SKM-1 treated with dmso at 0.1 percent for 144 hours (cell line): ENCODE data around the gene KRABD2.
"Not testable (repeated sequence)": the region's sequence is repeated elsewhere in the genome, so short reads cannot be mapped to it uniquely, and the experiment has no call there.

Experiments used
- DNase-seq: peaks from one replicate; lab custom pipeline; 2025; ENCODE audit not compliant: unreplicated experiment; lab: John Stamatoyannopoulos, UW

KRABD2 gene

GRCh38 chr17:8393470-8394231 is 17.1 kb upstream of the KRABD2 start:
- DNase-seq, result no peak

DNA sequence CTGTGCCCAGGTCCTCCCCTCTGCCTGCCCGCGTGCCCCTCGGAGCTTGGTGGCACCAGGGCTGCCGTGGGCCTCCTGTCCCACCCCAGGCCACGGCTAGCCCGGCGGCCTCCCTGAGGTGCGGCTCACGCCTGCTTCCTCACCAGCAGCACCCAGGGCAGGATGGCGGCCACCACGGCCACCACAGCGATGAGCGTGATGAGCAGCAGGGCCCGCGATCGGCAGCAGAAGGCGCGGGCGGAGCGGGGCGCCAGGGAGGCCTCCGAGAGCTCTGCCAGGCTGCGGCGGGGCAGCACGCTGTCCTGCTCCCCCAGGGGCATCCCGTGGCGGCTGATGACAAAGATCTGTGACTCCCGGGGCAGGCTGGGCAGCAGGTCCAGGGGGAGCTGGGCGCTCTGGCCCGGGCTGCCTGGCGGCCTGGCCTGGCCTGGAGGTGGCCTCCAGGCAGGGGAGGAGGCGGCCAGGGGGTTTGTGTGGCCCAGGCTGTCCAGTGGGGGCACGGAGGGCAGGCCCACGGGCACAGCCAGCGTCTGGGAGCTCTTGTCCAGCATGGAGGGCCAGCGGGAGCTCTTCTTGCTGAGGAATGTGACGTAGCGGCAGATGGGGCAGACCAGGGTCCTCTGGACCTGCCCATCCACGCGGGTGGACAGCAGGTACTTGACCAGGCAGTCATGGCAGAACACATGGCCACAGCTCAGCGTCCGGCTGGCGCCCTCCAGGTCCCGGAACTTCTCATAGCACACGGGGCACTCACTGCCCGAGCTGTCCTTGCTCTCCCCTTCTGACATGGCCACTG is 16.4 kb upstream of the KRABD2 start:
- no peak for DNase-seq

- DNase-seq, result no peak
Measured at GRCh38 chr17:8392274-8392673, 15.8 kb upstream of the KRABD2 start.

DNA sequence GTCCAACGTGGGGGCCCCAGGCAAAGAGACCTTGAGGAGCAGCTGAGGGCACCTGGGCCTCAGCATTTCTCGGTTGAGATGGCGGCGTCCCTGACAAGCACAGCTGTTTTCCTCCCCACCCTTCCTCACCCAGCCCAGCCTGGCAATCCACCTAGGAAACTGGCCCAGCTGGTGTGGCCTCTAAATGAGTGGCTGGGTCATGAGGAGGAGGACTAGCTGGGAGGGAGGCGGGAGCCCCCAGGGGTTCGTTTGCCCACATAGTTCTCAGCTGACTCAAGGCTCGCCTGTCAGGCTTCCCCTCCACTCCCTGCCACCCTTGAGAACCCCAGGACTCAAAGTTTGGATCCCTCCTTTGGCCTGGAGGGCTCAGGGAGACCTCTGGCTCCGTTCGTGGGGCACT is 15.2 kb upstream of the KRABD2 start:
- DNase-seq, result no peak

GRCh38 chr17:8387914-8388651 is 11.6 kb upstream of the KRABD2 start:
- no peak for DNase-seq

GRCh38 chr17:8386841-8387240 is 10.3 kb upstream of the KRABD2 start:
- DNase-seq, result no peak

DNA sequence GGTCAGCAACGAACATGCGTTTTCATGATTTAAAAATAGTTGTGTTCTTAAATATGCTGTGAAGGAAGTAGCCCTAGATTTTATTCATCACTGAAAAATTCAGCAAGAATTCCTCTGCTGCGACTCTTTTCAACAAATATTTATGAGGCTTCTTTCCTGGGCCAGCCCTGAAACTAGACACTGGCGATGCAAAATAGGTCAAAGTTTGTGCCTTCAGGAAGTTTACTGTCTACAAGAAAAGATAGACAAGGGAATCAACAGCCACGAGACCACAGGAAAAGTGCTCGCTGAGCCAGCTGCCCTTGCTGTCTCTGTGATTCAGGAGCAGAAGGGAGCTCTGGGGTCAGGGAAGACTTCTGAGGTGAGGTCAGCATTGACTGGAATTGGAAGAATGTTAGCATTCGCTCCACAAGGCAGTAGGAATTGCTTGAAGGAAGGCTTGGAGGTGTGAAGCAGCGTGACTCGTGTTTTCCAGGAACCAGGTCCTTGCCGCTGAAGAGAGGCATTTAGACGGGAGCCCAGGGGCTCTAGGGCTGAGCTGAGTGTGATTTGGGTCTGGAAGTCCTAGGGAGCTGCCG is 8.4 kb upstream of the KRABD2 start:
- DNase-seq, result no peak

DNA sequence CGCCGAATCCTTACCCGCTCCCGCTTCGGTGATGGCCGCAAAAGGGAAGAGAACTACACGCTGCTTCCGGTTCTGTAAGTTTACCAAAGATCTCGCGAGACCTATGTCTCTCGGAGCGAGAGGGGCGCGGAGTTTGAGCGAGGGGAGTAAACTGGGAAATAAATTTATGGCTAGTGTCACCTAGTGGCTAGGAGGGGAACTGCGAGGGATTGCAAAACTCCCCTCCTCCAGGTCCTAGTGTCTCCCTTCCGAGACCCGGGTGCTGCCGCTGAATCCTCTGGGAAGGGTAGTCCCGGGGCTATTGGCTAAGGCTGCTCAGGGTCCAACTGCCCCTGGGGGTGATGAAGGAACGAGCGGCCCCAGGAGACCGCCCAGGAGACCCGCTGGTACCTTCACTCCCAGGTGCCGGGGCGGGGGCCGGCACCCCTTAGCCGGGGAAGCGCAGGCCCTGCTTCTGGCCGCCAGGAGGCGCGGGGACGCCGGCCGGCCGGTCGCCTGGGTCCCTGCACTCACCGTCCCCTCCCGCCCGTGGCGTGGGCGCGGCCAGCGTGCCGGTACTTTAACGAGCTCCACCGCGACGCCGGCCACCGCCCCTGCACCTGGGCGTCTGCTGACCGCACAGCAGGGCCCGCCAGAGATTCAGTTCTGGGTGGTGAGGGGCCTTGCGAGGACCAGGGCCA is 6.8 kb upstream of the KRABD2 start, which contains the start of gene RPL26:
TSS of gene RPL26 (minus strand) at position 51 of the 680 bp plus-strand sequence. CDS start 883 bp downstream, outside the sequence.
- peak; percentile 73 for DNase-seq

DNA sequence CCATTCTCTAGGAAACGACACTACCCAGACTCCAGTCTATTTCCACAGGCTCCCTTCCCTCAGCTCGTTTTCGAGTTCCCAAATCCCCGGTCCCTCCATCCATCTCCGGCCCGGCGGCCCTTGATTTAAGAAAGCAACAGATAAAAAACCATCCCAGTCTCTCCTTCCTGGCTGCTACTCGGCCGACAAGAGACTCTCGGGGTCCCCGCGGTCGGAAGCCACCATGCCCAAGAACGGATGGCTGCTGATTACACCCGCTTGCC is 6.3 kb upstream of the KRABD2 start:
- DNase-seq, result peak; percentile 52

- DNase-seq, result no peak
Measured at GRCh38 chr17:8382052-8382879, 5.8 kb upstream of the KRABD2 start.

- DNase-seq, result no peak
Measured at GRCh38 chr17:8380049-8380448, 3.5 kb upstream of the KRABD2 start.

- DNase-seq, result not testable (repeated sequence)
Measured at GRCh38 chr17:8378117-8378516, 1.6 kb upstream of the KRABD2 start.

GRCh38 chr17:8377422-8377821 is 918 bp upstream of the KRABD2 start:
- no peak for DNase-seq

DNA sequence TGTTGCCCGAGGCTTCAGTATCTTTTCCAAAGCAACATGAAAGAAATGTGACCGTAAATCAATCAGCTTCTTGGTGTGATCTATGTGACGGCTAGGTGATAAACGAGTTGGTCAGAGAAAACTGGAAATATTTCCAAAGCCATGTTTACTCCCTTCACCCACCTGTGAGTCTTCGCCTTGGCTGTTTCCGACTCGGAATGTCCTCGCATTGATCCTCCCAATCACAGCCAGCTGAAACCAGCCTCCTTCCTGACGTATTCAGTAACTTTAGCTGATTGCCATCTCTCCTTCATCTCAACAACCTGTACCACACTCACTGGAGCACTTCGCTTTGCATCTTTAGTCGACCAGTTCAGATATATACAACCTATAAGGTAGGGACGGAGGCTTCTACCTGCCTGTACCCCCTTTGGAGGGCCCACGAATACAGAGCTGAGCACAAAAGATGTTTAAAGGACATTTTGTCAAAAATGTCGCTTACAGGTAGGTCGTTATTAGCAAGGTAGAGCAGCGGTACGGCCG is 705 bp downstream of the KRABD2 start:
- DNase-seq, result no peak

DNA sequence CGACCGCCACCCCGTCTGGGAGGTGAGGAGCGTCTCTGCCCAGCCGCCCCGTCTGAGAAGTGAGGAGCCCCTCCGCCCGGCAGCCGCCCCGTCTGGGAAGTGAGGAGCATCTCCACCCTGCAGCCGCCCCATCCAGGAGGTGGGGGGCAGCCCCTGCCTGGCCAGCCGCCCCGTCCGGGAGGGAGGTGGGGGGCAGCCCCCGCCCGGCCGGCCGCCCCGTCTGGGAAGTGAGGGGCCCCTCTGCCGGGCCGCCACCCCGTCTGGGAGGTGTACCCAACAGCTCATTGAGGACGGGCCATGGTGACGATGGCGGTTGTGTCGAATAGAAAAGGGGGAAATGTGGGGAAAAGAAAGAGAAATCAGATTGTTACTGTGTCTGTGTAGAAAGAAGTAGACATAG is 2.6 kb downstream of the KRABD2 start:
- DNase-seq, result not testable (repeated sequence)

DNA sequence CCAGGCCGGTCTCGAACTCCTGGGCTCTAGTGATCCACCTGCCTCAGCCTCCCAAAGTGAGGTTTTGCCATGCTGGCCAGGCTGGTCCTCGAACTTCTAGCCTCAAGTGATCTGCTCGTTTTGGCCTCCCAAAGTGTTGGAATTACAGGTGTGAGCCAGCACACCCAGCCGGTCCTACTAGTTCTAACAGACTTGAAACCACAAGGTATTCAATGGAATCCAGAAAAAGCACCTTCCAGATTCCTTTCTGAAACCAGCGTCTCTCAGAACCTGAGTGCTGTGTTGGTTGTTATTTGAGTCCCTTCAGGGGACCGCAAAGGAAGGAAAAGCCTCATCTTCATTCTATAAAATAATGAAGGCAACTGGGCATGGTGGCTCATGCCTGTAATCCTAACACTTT is 4.1 kb downstream of the KRABD2 start:
- no peak for DNase-seq

DNA sequence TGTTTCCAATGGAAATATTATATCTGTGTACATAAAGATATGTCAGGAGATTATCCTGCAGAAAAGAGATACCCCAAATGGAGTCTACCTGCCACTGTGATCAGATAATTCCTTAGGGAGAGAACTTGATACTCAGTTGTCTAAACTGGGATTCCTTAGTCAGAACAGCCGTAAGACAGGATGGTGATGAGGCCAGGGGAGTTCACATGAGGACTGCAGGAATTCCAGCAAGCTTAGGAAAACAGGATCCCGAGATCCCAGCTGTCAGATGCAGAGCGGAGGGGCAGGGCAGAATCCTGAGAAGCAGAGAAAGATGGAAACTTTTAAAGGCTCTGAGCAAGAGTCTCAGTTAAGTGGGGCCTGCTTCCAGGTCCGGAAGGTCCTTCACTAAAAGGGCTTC is 4.7 kb downstream of the KRABD2 start:
- DNase-seq, result no peak

- peak; percentile 2 for DNase-seq
Measured at GRCh38 chr17:8369944-8370343, 6.6 kb downstream of the KRABD2 start.

- no peak for DNase-seq
Measured at GRCh38 chr17:8368193-8368592, 8.3 kb downstream of the KRABD2 start.

- DNase-seq, result no peak
Measured at GRCh38 chr17:8366231-8366630, 10.3 kb downstream of the KRABD2 start.
